Measurements from ENCODE around the gene RAB25.

GRCh38 chr1:156033011-156033410 lies 27.9 kb upstream of the RAB25 start:
- no peak for TF ChIP-seq CTCF (IDR thresholded peaks at IDR 0.05)
- no peak for TF ChIP-seq POLR2A (IDR thresholded peaks at IDR 0.05)

All from uterus (tissue), 2 donors.